ENCODE data around the gene HDLBP. TPM values are rescaled to one million over a fixed set of nuclear protein-coding genes. Genes with fewer than 3 reads are reported as not detected.

The HDLBP gene
- total RNA-seq, 6 experiments from 2014 or later = 991 to 1,153 (median 1,104) TPM

- Mint-ChIP-seq H3K27me3 (ENCODE audit: insufficient read depth) (peaks cover 33% of the 10 kb centered on the region), H3K4me3 (0 out of 2 replicates have a peak overlapping the region, but pooled peaks have one; percentile 91), H3K4me1 (ENCODE audit: low read depth) (peaks cover 43% of the 10 kb centered on the region), H3K36me3 (ENCODE audit: low read depth) (no peaks in the 10 kb centered on the region), H3K9me3 (peaks cover 14% of the 10 kb centered on the region), H3K27ac (no peak overlapping the region)
- no peak for DNase-seq
- no peak for TF ChIP-seq CTCF (IDR thresholded peaks at IDR 0.05)
Measured at GRCh38 chr2:241219856-241220356, 95.6 kb downstream of the HDLBP start.

GRCh38 chr2:241219030-241219382 is 96.5 kb downstream of the HDLBP start:
- peak overlapping the region; percentile 71; the same call in 1 of the 2 replicates for H3K27ac Mint-ChIP-seq
- H3K9me3 Mint-ChIP-seq = peaks cover 7% of the 10 kb centered on the region
- TF ChIP-seq CTCF (IDR thresholded peaks at IDR 0.05) = no peak
- H3K27me3 Mint-ChIP-seq (ENCODE audit: insufficient read depth) = peaks cover 31% of the 10 kb centered on the region
- no peak for DNase-seq
- H3K4me1 Mint-ChIP-seq (ENCODE audit: low read depth) = peaks cover 34% of the 10 kb centered on the region
- H3K4me3 Mint-ChIP-seq = peak overlapping the region; percentile 91
- H3K36me3 Mint-ChIP-seq (ENCODE audit: low read depth) = no peaks in the 10 kb centered on the region

- peak overlapping the region; percentile 71 for H3K27ac Mint-ChIP-seq
- H3K27me3 Mint-ChIP-seq (ENCODE audit: insufficient read depth) = peaks cover 30% of the 10 kb centered on the region
- peak; percentile 16; the same call in 1 of the 2 replicates for TF ChIP-seq CTCF (IDR thresholded peaks at IDR 0.05)
- DNase-seq = no peak
- peaks cover 28% of the 10 kb centered on the region for H3K4me1 Mint-ChIP-seq (ENCODE audit: low read depth)
- H3K9me3 Mint-ChIP-seq = peaks cover 3% of the 10 kb centered on the region
- H3K4me3 Mint-ChIP-seq = peak overlapping the region; percentile 91
- no peaks in the 10 kb centered on the region for H3K36me3 Mint-ChIP-seq (ENCODE audit: low read depth)
Measured at GRCh38 chr2:241218131-241219029, 97.1 kb downstream of the HDLBP start.

GRCh38 chr2:241217320-241218031 is 98.0 kb downstream of the HDLBP start:
- Mint-ChIP-seq H3K36me3 (ENCODE audit: low read depth) (no peaks in the 10 kb centered on the region), H3K4me3 (peak overlapping the region; percentile 79), H3K9me3 (no peaks in the 10 kb centered on the region; the same call in none of the 2 replicates), H3K27ac (peak overlapping the region; percentile 78), H3K27me3 (ENCODE audit: insufficient read depth) (peaks cover 29% of the 10 kb centered on the region), H3K4me1 (ENCODE audit: low read depth) (peaks cover 21% of the 10 kb centered on the region)
- DNase-seq = peak; percentile 43
- TF ChIP-seq CTCF (IDR thresholded peaks at IDR 0.05) = no peak

- H3K36me3 Mint-ChIP-seq (ENCODE audit: low read depth) = no peaks in the 10 kb centered on the region
- H3K4me1 Mint-ChIP-seq (ENCODE audit: low read depth) = peaks cover 18% of the 10 kb centered on the region
- TF ChIP-seq CTCF (IDR thresholded peaks at IDR 0.05) = no peak
- H3K27me3 Mint-ChIP-seq (ENCODE audit: insufficient read depth) = peaks cover 36% of the 10 kb centered on the region
- no peak for DNase-seq
- H3K9me3 Mint-ChIP-seq = no peaks in the 10 kb centered on the region; the same call in 1 of the 2 replicates
- no peak overlapping the region for H3K4me3 Mint-ChIP-seq
- H3K27ac Mint-ChIP-seq = no peak overlapping the region
Measured at GRCh38 chr2:241216211-241216761, 99.2 kb downstream of the HDLBP start.

Measured in HFFc6 (cell line).